GM23338 (cell line): ENCODE measurements around the gene RPL29. TPM values are rescaled to one million over a fixed set of nuclear protein-coding genes. Genes with fewer than 3 reads are reported as not detected.

Experiments used
- ATAC-seq: fragments of 200-7000 bp; cut with Tn5 transposase; 3 replicates; pipeline ENCODE4 v1.9.1; 2020
- DNase-seq: peaks from one replicate; pipeline ENCODE4 v3.0.0-alpha.2; 2015; ENCODE audit warnings: low spot score
- H2AFZ ChIP-seq: fragments of 200-600 bp; sonication (generic); 2 replicates; pipeline ENCODE4 v1.8.0; 2016; ENCODE audit warnings: antibody characterized with exemption, mild to moderate bottlenecking, moderate library complexity
- H3F3A ChIP-seq: fragments of 200-600 bp; sonication (generic); replicated peaks from 2 replicates; pipeline ENCODE4 v1.8.0; 2017; ENCODE audit warnings: antibody characterized with exemption, mixed run types, low read depth
- H3K27ac ChIP-seq: fragments of 200-600 bp; sonication (generic); 2 replicates; pipeline ENCODE4 v1.6.1; 2016; ENCODE audit warnings: low read depth
- H3K27me3 ChIP-seq: fragments of 200-600 bp; sonication (generic); 2 replicates; pipeline ENCODE4 v1.8.0; 2016; ENCODE audit warnings: mild to moderate bottlenecking, mixed run types, moderate library complexity; ENCODE audit not compliant: insufficient read depth
- H3K36me3 ChIP-seq: fragments of 200-600 bp; sonication (generic); 2 replicates; pipeline ENCODE4 v1.8.0; 2016; ENCODE audit warnings: mild to moderate bottlenecking; ENCODE audit not compliant: insufficient read depth
- H3K4me1 ChIP-seq: fragments of 200-600 bp; sonication (generic); 2 replicates; pipeline ENCODE4 v1.8.0; 2016; ENCODE audit warnings: mild to moderate bottlenecking, moderate library complexity; ENCODE audit not compliant: insufficient read depth
- H3K4me2 ChIP-seq: fragments of 200-600 bp; sonication (generic); 2 replicates; pipeline ENCODE4 v1.7.1; 2017; ENCODE audit warnings: mixed run types
- H3K4me3 ChIP-seq: fragments of 200-600 bp; sonication (generic); 2 replicates; pipeline ENCODE4 v1.6.1; 2016; ENCODE audit warnings: mixed run types
- H3K79me2 ChIP-seq: fragments of 200-600 bp; sonication (generic); replicated peaks from 2 replicates; pipeline ENCODE4 v1.8.0; 2017; ENCODE audit warnings: mild to moderate bottlenecking; ENCODE audit not compliant: insufficient read depth
- H3K9me2 ChIP-seq: fragments of 200-600 bp; sonication (generic); 2 replicates; pipeline ENCODE4 v1.8.0; 2017; ENCODE audit not compliant: insufficient read depth
- H4K20me1 ChIP-seq: fragments of 200-600 bp; sonication (generic); replicated peaks from 2 replicates; pipeline ENCODE4 v1.8.0; 2017; ENCODE audit warnings: mild to moderate bottlenecking; ENCODE audit not compliant: insufficient read depth
- H3K27ac Mint-ChIP-seq: 2 replicates; pipeline ENCODE4 v1.8.0; 2020; ENCODE audit warnings: inconsistent platforms, mild to moderate bottlenecking, moderate library complexity, mixed read lengths
- H3K27me3 Mint-ChIP-seq: 3 replicates; pipeline ENCODE4 v1.8.0; 2022; ENCODE audit warnings: low read depth, mild to moderate bottlenecking, moderate library complexity, mixed read lengths, inconsistent platforms; ENCODE audit not compliant: insufficient read depth, poor library complexity
- H3K36me3 Mint-ChIP-seq: 3 replicates; pipeline ENCODE4 v1.8.0; 2021; ENCODE audit warnings: low read depth, mild to moderate bottlenecking, inconsistent platforms, moderate library complexity, mixed read lengths
- H3K4me1 Mint-ChIP-seq: 3 replicates; pipeline ENCODE4 v1.8.0; 2020; ENCODE audit warnings: mild to moderate bottlenecking, inconsistent platforms, mixed read lengths
- H3K4me3 Mint-ChIP-seq: 3 replicates; pipeline ENCODE4 v1.8.0; 2021; ENCODE audit warnings: moderate library complexity, mild to moderate bottlenecking, inconsistent platforms, mixed read lengths
- H3K9me3 Mint-ChIP-seq: 3 replicates; pipeline ENCODE4 v1.8.0; 2020; ENCODE audit warnings: moderate library complexity, mild to moderate bottlenecking, inconsistent platforms, mixed read lengths
- CREB1 ChIP-seq: fragments of 250-450 bp; sonication (Bioruptor Pico); IDR thresholded peaks from 2 replicates; pipeline ENCODE4 v1.5.0; 2020; ENCODE audit warnings: low read depth, mild to moderate bottlenecking, moderate library complexity
- ETS1 ChIP-seq: IDR thresholded peaks from 2 replicates; pipeline ENCODE4 v1.6.1; 2016; ENCODE audit warnings: antibody characterized with exemption
- EZH2 ChIP-seq: fragments of 200-600 bp; sonication (generic); IDR thresholded peaks from one replicate; pipeline ENCODE4 v1.8.0; 2017; ENCODE audit warnings: antibody characterized with exemption, mild to moderate bottlenecking, low read depth; ENCODE audit not compliant: unreplicated experiment
- EZH2phosphoT487 ChIP-seq: fragments of 200-600 bp; sonication (generic); IDR thresholded peaks from one replicate; pipeline ENCODE4 v1.8.1; 2018; ENCODE audit warnings: antibody characterized with exemption; ENCODE audit not compliant: unreplicated experiment
- POLR2AphosphoS5 ChIP-seq: IDR thresholded peaks from 2 replicates; pipeline ENCODE4 v1.6.1; 2016; ENCODE audit warnings: antibody characterized with exemption, low read depth
- REST ChIP-seq: IDR thresholded peaks from one replicate; pipeline ENCODE4 v1.6.1; 2018; ENCODE audit warnings: antibody characterized with exemption; ENCODE audit not compliant: unreplicated experiment
- STAT1 ChIP-seq: IDR thresholded peaks from one replicate; pipeline ENCODE4 v1.6.1; 2016; ENCODE audit warnings: antibody characterized with exemption; ENCODE audit not compliant: unreplicated experiment
- ZNF114 ChIP-seq: fragments of 250-450 bp; sonication (Bioruptor Pico); IDR thresholded peaks from 2 replicates; pipeline ENCODE4 v1.5.0; 2020; ENCODE audit warnings: mild to moderate bottlenecking, moderate library complexity
- ZNF331 ChIP-seq: fragments of 250-450 bp; sonication (Bioruptor Pico); IDR thresholded peaks from 2 replicates; pipeline ENCODE4 v1.5.0; 2020; ENCODE audit warnings: low read depth, mild to moderate bottlenecking, moderate library complexity
- ZNF462 ChIP-seq: fragments of 250-450 bp; sonication (Bioruptor Pico); IDR thresholded peaks from 2 replicates; pipeline ENCODE4 v1.5.0; 2020; ENCODE audit warnings: mild to moderate bottlenecking, moderate library complexity
- polyA plus RNA-seq: library from polyadenylated mRNA; unstranded; fragments of >200 nt; fragmentation: Nextera tagmentation; extraction: Ambion mirVana; gene quantifications from 2 replicates; pipeline ENCODE4 v1.2.1, GENCODE V29; 2016
- total RNA-seq: library from RNA; depleted of rRNA; stranded (reverse); fragments of >200 nt; shearing (Covaris generic); gene quantifications from 2 replicates; pipeline ENCODE4 v1.2.3, GENCODE V29; 2014

Gene RPL29
- total and polyA plus RNA-seq, 2 experiments from 2014 or later: 1,471 to 1,864 TPM

GRCh38 chr3:51966486-51966885 lies 29.2 kb downstream of the RPL29 start:
- H3K36me3 Mint-ChIP-seq: peaks cover 7% of the 10 kb centered on the region; the same call in 2 of the 3 replicates
- H3K4me1 Mint-ChIP-seq: peaks cover 59% of the 10 kb centered on the region

More at GRCh38 chr3:51966486-51966885, 29.2 kb downstream of the RPL29 start:
- ATAC-seq (no peak), DNase-seq (no peak)
- Mint-ChIP-seq H3K27me3 (peaks cover 29% of the 10 kb centered on the region), H3K4me3 (peak overlapping the region; percentile 79), H3K9me3 (no peaks in the 10 kb centered on the region; the same call in 2 of the 3 replicates), H3K27ac (no peak overlapping the region)
- peaks cover 37% of the 10 kb centered on the region for H3K4me1 ChIP-seq
- no peaks in the 10 kb centered on the region for H3K9me2 ChIP-seq
- H3K4me2 ChIP-seq: peak overlapping the region; percentile 85
- H3K27me3 ChIP-seq: peaks cover 9% of the 10 kb centered on the region; the same call in 1 of the 2 replicates
- no peaks in the 10 kb centered on the region for H3K79me2 ChIP-seq
- no peaks in the 10 kb centered on the region for H4K20me1 ChIP-seq
- peak overlapping the region; percentile 62 for H3K4me3 ChIP-seq
- H2AFZ ChIP-seq: no peak overlapping the region
- no peak for TF ChIP-seq STAT1
- TF ChIP-seq EZH2phosphoT487: no peak
- TF ChIP-seq ZNF462 (CRISPR knock-in tag): no peak
- TF ChIP-seq CREB1 (CRISPR knock-in tag): no peak
- TF ChIP-seq EZH2: no peak
- no peak for TF ChIP-seq ZNF114 (CRISPR knock-in tag)
- TF ChIP-seq ZNF331 (CRISPR knock-in tag): no peak
- TF ChIP-seq REST: no peak
- TF ChIP-seq ETS1: no peak
- no peak for TF ChIP-seq POLR2AphosphoS5
- H3K27ac ChIP-seq: no peak overlapping the region
- H3K36me3 ChIP-seq: no peaks in the 10 kb centered on the region
- H3F3A ChIP-seq: peaks cover 13% of the 10 kb centered on the region; the same call in 1 of the 2 replicates
